ENCODE data around the gene TMCC3. TPM values are rescaled to one million over a fixed set of nuclear protein-coding genes. Genes with fewer than 3 reads are reported as not detected.

The TMCC3 gene
- total RNA-seq, 1 donor, result 0.36 TPM

DNA sequence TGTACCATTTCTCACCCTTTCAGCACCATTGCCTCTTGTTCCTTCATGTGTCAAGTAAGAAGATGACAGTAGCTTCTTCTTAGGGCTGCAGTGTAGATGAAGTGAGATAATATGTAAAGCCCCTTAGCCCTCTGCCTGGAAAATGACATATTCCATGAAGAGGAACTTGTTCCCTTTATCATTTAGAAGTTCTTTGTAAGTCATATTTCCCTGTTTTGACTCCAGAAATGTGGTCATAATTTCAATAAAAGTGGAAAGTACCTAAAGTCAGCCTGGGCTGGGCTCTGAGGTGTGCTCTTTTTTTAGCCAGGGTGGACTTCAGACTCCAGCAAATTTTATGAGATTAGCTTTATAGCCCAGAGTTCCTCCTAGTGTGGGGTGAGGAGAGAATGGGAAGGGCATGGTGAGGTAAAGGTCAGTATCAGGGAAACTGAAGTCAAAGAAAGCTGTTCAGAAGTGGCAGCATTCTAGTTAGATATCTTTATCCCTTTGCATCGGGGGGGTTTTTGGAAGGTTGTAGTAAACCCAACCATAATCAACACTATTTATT lies 92.5 kb downstream of the TMCC3 start:
- H3K36me3 ChIP-seq (ENCODE audit: insufficient read depth, low read length), result no peaks in the 10 kb centered on the region
- H3K4me3 ChIP-seq (ENCODE audit: insufficient read depth, low read length), result no peak overlapping the region
- H2AFZ ChIP-seq (ENCODE audit: low read length), result no peak overlapping the region

DNA sequence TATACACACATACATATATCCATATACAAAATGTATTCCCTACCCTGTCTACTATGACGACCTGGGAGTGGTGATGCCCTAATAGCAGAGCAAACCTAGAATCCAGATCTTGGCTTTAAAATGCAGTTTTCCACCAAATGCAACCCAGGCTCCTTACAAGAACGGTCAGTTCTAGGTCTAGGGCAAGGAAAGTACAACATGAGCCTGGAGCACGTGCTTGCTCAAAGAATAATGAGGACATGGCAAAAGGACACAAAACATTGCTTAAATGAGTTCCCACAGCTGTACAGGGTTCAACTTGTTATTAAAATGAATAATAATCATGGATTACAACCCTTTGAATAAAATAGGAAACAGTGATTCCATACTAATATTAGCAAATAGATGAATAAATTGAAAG lies 94.7 kb downstream of the TMCC3 start:
- H3K4me2 ChIP-seq (ENCODE audit: insufficient read depth, low read length), result no peak overlapping the region
- H3K27me3 ChIP-seq (ENCODE audit: insufficient read depth, low read length), result peaks cover 26% of the 10 kb centered on the region
- no peak overlapping the region for H3K27ac ChIP-seq (ENCODE audit: low read depth, low read length)
- H2AFZ ChIP-seq (ENCODE audit: low read length), result no peak overlapping the region
- H3K9me3 ChIP-seq (ENCODE audit: low read depth, low read length), result no peaks in the 10 kb centered on the region
- H3K4me3 ChIP-seq (ENCODE audit: insufficient read depth, low read length), result no peak overlapping the region
- no peaks in the 10 kb centered on the region for H3K36me3 ChIP-seq (ENCODE audit: insufficient read depth, low read length)
- H3K4me1 ChIP-seq (ENCODE audit: insufficient read depth, low read length), result peaks cover 11% of the 10 kb centered on the region
- H4K20me1 ChIP-seq (ENCODE audit: insufficient read depth, low read length), result no peaks in the 10 kb centered on the region
- TF ChIP-seq, protein P1, sequence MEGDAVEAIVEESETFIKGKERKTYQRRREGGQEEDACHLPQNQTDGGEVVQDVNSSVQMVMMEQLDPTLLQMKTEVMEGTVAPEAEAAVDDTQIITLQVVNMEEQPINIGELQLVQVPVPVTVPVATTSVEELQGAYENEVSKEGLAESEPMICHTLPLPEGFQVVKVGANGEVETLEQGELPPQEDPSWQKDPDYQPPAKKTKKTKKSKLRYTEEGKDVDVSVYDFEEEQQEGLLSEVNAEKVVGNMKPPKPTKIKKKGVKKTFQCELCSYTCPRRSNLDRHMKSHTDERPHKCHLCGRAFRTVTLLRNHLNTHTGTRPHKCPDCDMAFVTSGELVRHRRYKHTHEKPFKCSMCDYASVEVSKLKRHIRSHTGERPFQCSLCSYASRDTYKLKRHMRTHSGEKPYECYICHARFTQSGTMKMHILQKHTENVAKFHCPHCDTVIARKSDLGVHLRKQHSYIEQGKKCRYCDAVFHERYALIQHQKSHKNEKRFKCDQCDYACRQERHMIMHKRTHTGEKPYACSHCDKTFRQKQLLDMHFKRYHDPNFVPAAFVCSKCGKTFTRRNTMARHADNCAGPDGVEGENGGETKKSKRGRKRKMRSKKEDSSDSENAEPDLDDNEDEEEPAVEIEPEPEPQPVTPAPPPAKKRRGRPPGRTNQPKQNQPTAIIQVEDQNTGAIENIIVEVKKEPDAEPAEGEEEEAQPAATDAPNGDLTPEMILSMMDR (IDR thresholded peaks at IDR 0.05; ENCODE audit: extremely low read depth, low read depth, low read length), result no peak
- DNase-seq (ENCODE audit: insufficient read length, low spot score, missing footprints), result no peak
- no peaks in the 10 kb centered on the region for H3K79me2 ChIP-seq (ENCODE audit: insufficient read depth, low read length)

More for the DNA sequence above, 92.5 kb downstream of the TMCC3 start:
- TF ChIP-seq, protein P1 (IDR thresholded peaks at IDR 0.05; ENCODE audit: extremely low read depth, low read depth, low read length), result no peak
- no peak overlapping the region for H3K27ac ChIP-seq (ENCODE audit: low read depth, low read length)
- H3K27me3 ChIP-seq (ENCODE audit: insufficient read depth, low read length), result peaks cover 33% of the 10 kb centered on the region
- no peak for DNase-seq (ENCODE audit: insufficient read length, low spot score, missing footprints)
- no peaks in the 10 kb centered on the region for H3K9me3 ChIP-seq (ENCODE audit: low read depth, low read length)
- peaks cover 6% of the 10 kb centered on the region for H3K4me1 ChIP-seq (ENCODE audit: insufficient read depth, low read length)
- H4K20me1 ChIP-seq (ENCODE audit: insufficient read depth, low read length), result no peaks in the 10 kb centered on the region
- no peak overlapping the region for H3K4me2 ChIP-seq (ENCODE audit: insufficient read depth, low read length)
- no peaks in the 10 kb centered on the region for H3K79me2 ChIP-seq (ENCODE audit: insufficient read depth, low read length)

DNA sequence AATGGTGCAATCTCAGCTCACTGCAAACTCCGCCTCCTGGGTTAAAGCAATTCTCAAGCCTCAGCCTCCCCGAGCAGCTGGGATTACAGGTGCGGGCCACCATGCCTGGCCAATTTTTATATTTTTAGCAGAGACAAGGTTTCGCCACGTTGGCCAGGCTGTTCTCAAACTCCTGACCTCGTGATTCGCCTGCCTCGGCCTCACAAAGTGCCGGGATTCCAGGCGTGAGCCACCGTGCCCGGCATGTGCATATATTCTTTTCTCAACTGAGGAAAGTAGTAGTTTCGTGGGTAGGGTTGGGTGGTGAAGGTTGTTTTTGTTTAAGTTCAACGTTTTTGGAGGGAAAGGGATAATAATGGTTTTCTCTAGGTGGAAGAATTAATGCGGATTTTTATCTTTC lies 96.5 kb downstream of the TMCC3 start:
- Histone ChIP-seq H3K4me1 (ENCODE audit: insufficient read depth, low read length) (peaks cover 11% of the 10 kb centered on the region), H3K4me3 (ENCODE audit: insufficient read depth, low read length) (no peak overlapping the region), H3K79me2 (ENCODE audit: insufficient read depth, low read length) (no peaks in the 10 kb centered on the region), H3K4me2 (ENCODE audit: insufficient read depth, low read length) (no peak overlapping the region), H2AFZ (ENCODE audit: low read length) (no peak overlapping the region), H3K27ac (ENCODE audit: low read depth, low read length) (no peak overlapping the region), H3K27me3 (ENCODE audit: insufficient read depth, low read length) (peaks cover 15% of the 10 kb centered on the region), H4K20me1 (ENCODE audit: insufficient read depth, low read length) (no peaks in the 10 kb centered on the region), H3K36me3 (ENCODE audit: insufficient read depth, low read length) (no peaks in the 10 kb centered on the region), H3K9me3 (ENCODE audit: low read depth, low read length) (no peaks in the 10 kb centered on the region)
- TF ChIP-seq, protein P1 (IDR thresholded peaks at IDR 0.05; ENCODE audit: extremely low read depth, low read depth, low read length), result no peak
- DNase-seq (ENCODE audit: insufficient read length, low spot score, missing footprints), result no peak

DNA sequence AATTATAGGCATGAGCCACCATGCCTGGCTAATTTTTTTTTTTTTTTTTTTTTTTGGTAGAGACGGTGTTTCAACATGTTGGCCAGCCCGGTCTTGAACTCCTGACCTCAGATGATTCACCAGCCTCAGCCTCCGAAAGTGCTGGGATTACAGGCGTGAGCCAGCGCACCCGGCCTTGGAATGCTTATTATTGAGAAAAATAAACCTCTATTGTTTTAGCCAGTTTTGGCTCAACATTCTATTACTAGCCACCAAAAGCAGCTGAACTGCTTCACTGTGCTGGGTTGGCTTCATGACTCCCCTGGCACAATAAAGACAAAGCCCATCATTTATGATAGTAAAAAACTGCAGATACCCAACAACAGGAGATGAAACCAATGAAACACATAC lies 97.2 kb downstream of the TMCC3 start:
- Histone ChIP-seq H4K20me1 (ENCODE audit: insufficient read depth, low read length) (no peaks in the 10 kb centered on the region), H3K4me1 (ENCODE audit: insufficient read depth, low read length) (peaks cover 11% of the 10 kb centered on the region), H3K9me3 (ENCODE audit: low read depth, low read length) (no peaks in the 10 kb centered on the region), H3K79me2 (ENCODE audit: insufficient read depth, low read length) (no peaks in the 10 kb centered on the region), H3K27ac (ENCODE audit: low read depth, low read length) (no peak overlapping the region), H3K4me2 (ENCODE audit: insufficient read depth, low read length) (no peak overlapping the region), H2AFZ (ENCODE audit: low read length) (no peak overlapping the region), H3K4me3 (ENCODE audit: insufficient read depth, low read length) (no peak overlapping the region), H3K36me3 (ENCODE audit: insufficient read depth, low read length) (no peaks in the 10 kb centered on the region), H3K27me3 (ENCODE audit: insufficient read depth, low read length) (peaks cover 13% of the 10 kb centered on the region)
- DNase-seq (ENCODE audit: insufficient read length, low spot score, missing footprints), result peak; percentile 73
- TF ChIP-seq, protein P1 (IDR thresholded peaks at IDR 0.05; ENCODE audit: extremely low read depth, low read depth, low read length), result no peak

Measured in osteoblast (primary cell).